Gastroesophageal sphincter (tissue), 4 donors: Measurements from ENCODE around the gene NETO2. TPM values are rescaled to one million over a fixed set of nuclear protein-coding genes. Genes with fewer than 3 reads are reported as not detected.
A peak's percentile ranks its signal among the peaks of the same experiment; 100 is the strongest.
"Not testable (repeated sequence)": the region's sequence is repeated elsewhere in the genome, so short reads cannot be mapped to it uniquely, and the experiment has no call there.

ENCODE experiments used
- ATAC-seq: fragments of 150-250 bp; one replicate; pipeline ENCODE4 v1.9.1; 2016; ENCODE audit warnings: mild to moderate bottlenecking, moderate library complexity
- H3K27ac ChIP-seq, 4 donors: fragments of 200-600 bp; sonication (generic) in 3 of 4; 1 replicate in 3 of 4; 2 replicates in 1 of 4; pipeline ENCODE4 v1.5.1; 2016 to 2019
- H3K27me3 ChIP-seq: fragments of 200-600 bp; sonication (generic); one replicate; pipeline ENCODE4 v1.5.1; 2019
- H3K36me3 ChIP-seq, 2 donors: fragments of 200-600 bp; sonication (generic); one replicate each; pipeline ENCODE4 v1.5.1; 2019; ENCODE audit warnings: control low read depth in 1 of 2
- H3K4me1 ChIP-seq, 3 donors: fragments of 200-600 bp; sonication (generic); 1 replicate in 2 of 3; 2 replicates in 1 of 3; pipeline ENCODE4 v1.5.1; 2016 to 2019; ENCODE audit warnings: control low read depth in 2 of 3
- H3K4me3 ChIP-seq, 2 donors: fragments of 200-600 bp; sonication (generic); one replicate each; pipeline ENCODE4 v1.5.1; 2019; ENCODE audit warnings: mild to moderate bottlenecking in 1 of 2, moderate library complexity in 1 of 2
- H3K9me3 ChIP-seq, 3 donors: fragments of 200-600 bp; sonication (generic); one replicate each; pipeline ENCODE4 v1.5.1; 2017 to 2019; ENCODE audit warnings: control low read depth in 2 of 3
- CTCF ChIP-seq, 4 experiments: fragments of 200-600 bp in 2 of 4; fragments of 450-650 bp in 2 of 4; sonication (generic) in 1 of 4; IDR thresholded peaks; one replicate each; pipeline ENCODE4 v1.5.1; 2017 to 2019; ENCODE audit warnings: antibody characterized with exemption in 4 of 4, mild to moderate bottlenecking in 2 of 4, moderate library complexity in 2 of 4
- EP300 ChIP-seq: sonication (generic); formaldehyde crosslinking; IDR thresholded peaks from one replicate; pipeline ENCODE4 v1.6.1; 2017; ENCODE audit warnings: antibody characterized with exemption, mild to moderate bottlenecking
- POLR2A ChIP-seq, 2 donors: fragments of 450-650 bp; IDR thresholded peaks; one replicate each; pipeline ENCODE4 v1.6.1; 2017; ENCODE audit warnings: antibody characterized with exemption in 2 of 2, mild to moderate bottlenecking in 2 of 2, moderate library complexity in 1 of 2
- POLR2AphosphoS5 ChIP-seq: sonication (generic); formaldehyde crosslinking; IDR thresholded peaks from one replicate; pipeline ENCODE4 v1.6.1; 2017; ENCODE audit warnings: antibody characterized with exemption
- WGBS, 2 donors: methylation state at CpG; one replicate each; pipeline ENCODE4 v1.1.5; 2018; ENCODE audit warnings: low coverage in 1 of 2; 5-methylcytosine and 5-hydroxymethylcytosine counted together
- total RNA-seq, 4 donors: library from RNA; depleted of rRNA; stranded (reverse); fragments of >200 nt; gene quantifications; one replicate each; pipeline ENCODE4 v1.1.0, GENCODE V29; 2016

NETO2 gene
- total RNA-seq = 1 to 10 TPM in 2 of 4 donors, under 1 TPM in 2; 0.47 to 5.0 (median 1.1) TPM

DNA sequence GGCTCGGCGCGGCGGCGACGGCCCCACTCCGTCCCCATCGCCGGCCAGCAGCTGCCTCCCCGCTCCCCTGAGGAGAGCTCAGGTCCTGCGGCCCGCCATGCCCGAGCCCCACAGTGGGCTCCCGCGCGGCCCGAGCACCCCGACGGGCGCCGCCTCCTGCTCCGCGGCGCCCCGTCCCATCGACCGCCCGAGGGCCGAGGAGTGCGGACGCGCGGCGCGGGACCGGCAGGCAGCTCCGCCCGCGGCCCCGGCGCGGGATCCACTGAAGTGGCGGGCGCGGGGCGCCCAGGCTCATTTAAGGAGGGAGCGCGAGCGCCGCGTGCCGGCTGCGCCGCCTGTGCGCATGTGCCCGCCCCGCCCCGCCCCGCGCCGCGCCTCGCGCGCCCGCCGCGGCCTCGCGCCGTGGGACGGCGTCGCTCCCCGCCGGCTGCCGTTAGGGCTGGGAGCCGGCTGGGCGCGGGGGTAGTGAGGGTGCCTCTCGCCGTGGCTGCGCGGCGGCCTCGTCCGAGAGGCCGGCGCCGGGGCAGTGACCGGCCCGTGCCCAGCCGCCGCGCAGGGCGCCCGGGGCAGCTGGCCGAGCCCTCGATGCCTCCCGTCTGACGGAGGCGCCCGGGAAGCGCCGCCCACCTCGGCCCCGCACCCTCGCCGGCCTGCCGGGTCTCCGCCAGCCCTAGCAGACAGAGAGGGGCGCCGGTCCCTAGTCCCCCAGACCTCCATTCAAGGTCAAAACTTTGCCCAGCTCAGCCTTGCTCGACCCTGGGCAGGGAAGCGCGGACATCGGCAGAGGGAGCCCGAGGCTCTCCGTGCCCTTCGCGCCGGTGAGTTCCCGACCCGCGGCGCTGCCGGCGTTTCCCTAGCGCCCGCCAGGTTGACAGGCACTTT is at the start of gene NETO2:
NETO2 (minus strand) TSS at position 269 of the 882 bp plus-strand sequence. CDS start 333 bp downstream, outside the sequence.
- no peaks in the 10 kb centered on the region for H3K9me3 ChIP-seq
- peak; percentile 46 for ATAC-seq
- WGBS, 2 donors = no CpG with 5 or more reads among the region's 130 CpGs
- TF ChIP-seq CTCF (IDR thresholded peaks at IDR 0.05) (peak in 3 of 4 experiments; percentile 16 to 52 (median 20)), POLR2AphosphoS5 (no peak)
- H3K27me3 ChIP-seq = peaks cover 47% of the 10 kb centered on the region
- H3K4me1 ChIP-seq = peaks cover 0 to 34% (median 8%) of the 10 kb centered on the region in 3 donors
- H3K4me3 ChIP-seq = peak within 1 kb of the TSS; percentile 2 to 55
- H3K36me3 ChIP-seq = no peaks in the 10 kb centered on the region
- peak within 1 kb of the TSS in 2 of 4 donors; percentile 6 to 60 for H3K27ac ChIP-seq

- WGBS, 2 donors = 84 to 87% methylated on average over 3 of the region's 3 CpGs
- no peak overlapping the region for H3K4me3 ChIP-seq
- no peak for ATAC-seq
Measured at GRCh38 chr16:47182318-47182717, 38.6 kb upstream of the NETO2 start.

DNA sequence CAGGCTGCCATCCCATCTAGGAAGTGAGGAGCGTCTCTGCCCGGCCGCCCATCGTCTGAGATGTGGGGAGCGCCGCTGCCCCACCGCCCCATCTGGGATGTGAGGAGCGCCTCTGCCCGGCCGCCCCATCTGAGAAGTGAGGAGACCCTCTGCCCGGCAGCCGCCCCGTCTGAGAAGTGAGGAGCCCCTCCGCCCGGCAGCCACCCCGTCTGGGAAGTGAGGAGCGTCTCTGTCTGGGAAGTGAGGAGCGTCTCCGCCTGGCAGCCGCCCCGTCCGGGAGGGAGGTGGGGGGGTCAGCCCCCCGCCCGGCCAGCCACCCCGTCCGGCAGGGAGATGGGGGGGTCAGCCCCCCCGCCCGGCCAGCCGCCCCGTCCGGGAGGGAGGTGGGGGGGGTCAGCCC is 37.3 kb upstream of the NETO2 start:
- H3K36me3 ChIP-seq, H3K9me3 ChIP-seq, ATAC-seq, H3K4me3 ChIP-seq, H3K27ac ChIP-seq, H3K27me3 ChIP-seq, H3K4me1 ChIP-seq: not testable (repeated sequence)
- WGBS, 2 donors = no CpG with 5 or more reads among the region's 31 CpGs

More at GRCh38 chr16:47182318-47182717, 38.6 kb upstream of the NETO2 start:
- Histone ChIP-seq H3K36me3 (no peaks in the 10 kb centered on the region), H3K9me3 (no peaks in the 10 kb centered on the region), H3K27me3 (no peaks in the 10 kb centered on the region), H3K4me1 (no peaks in the 10 kb centered on the region), H3K27ac (no peak overlapping the region)
- TF ChIP-seq EP300 (no peak), CTCF (IDR thresholded peaks at IDR 0.05) (no peak), POLR2A (IDR thresholded peaks at IDR 0.05) (no peak), POLR2AphosphoS5 (no peak)

- TF ChIP-seq EP300 (no peak), POLR2AphosphoS5 (no peak), CTCF (IDR thresholded peaks at IDR 0.05) (no peak), POLR2A (IDR thresholded peaks at IDR 0.05) (no peak)
- no peak for ATAC-seq
- Histone ChIP-seq H3K36me3 (no peaks in the 10 kb centered on the region), H3K4me1 (no peaks in the 10 kb centered on the region), H3K9me3 (no peaks in the 10 kb centered on the region), H3K27ac (no peak overlapping the region), H3K4me3 (no peak overlapping the region), H3K27me3 (no peaks in the 10 kb centered on the region)
- 89 to 92% methylated on average over 4 to 7 of the region's 8 CpGs for WGBS, 2 donors
Measured at GRCh38 chr16:47180073-47180472, 36.3 kb upstream of the NETO2 start.

GRCh38 chr16:47175152-47175551 is 31.4 kb upstream of the NETO2 start:
- H3K9me3 ChIP-seq = no peaks in the 10 kb centered on the region
- no peak for ATAC-seq
- H3K4me3 ChIP-seq = no peak overlapping the region
- no peaks in the 10 kb centered on the region for H3K36me3 ChIP-seq
- no peak overlapping the region for H3K27ac ChIP-seq
- no peaks in the 10 kb centered on the region for H3K27me3 ChIP-seq
- TF ChIP-seq EP300 (no peak), POLR2A (IDR thresholded peaks at IDR 0.05) (no peak), POLR2AphosphoS5 (no peak), CTCF (IDR thresholded peaks at IDR 0.05) (no peak)
- H3K4me1 ChIP-seq = no peaks in the 10 kb centered on the region
